SH-SY5Y (cell line): ENCODE measurements around the gene SNRK.

Source experiments
- GATA2 ChIP-seq: IDR thresholded peaks from 2 replicates; pipeline ENCODE4 v1.6.1; 2011; ENCODE audit warnings: mild to moderate bottlenecking, low read depth, low read length
- GATA3 ChIP-seq: IDR thresholded peaks from 2 replicates; pipeline ENCODE4 v1.6.1; 2011; ENCODE audit warnings: low read depth, mild to moderate bottlenecking, low read length, moderate library complexity

DNA sequence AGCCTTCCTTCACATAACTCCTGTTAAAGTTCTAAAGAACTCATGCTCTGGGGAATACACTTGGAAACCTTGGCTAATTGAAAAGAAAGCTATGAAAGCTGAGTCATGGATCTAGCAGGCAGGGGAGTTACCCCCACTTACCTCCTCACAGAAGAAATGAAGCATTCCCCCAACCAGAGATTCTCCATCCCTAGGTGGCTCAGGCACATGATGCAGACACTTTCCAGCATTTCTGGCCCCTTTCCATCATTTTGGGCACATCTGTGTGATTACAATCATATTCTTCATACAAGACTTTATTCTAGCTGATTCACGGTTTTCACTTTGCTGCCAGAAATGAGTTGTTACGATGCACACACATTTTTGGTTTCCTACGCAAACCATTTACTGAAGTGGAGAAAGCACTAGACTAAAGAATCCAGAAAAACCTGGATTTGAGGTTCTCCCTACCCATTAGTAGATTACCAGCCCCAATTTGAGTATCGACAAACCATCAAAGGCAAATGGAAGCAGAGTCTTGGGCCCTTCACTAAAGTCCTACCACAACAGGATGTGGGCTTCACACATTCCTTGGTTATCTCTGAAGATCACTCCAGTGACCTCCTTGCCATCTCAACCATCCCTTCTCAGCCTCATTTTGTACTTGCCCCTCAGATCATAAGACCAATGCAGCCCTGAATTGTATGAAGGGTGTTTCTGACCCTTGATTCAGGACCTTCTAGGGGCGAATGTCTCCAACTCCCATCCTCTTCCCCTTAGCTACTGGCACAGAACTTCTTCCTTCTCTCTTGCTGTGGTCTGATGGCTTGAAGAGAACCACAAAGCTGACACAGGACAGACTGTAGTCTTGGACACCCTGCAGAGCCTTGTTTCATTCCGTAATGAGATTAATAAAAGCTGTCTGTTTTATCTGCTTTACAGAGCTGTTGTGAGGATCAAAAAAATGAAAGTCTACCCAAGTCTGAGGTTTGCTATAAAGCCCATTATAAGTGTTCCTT lies 42.5 kb upstream of the SNRK start:
- no peak for TF ChIP-seq GATA2
- no peak for TF ChIP-seq GATA3
